Measurements from ENCODE around the gene USP21.

The USP21 gene

DNA sequence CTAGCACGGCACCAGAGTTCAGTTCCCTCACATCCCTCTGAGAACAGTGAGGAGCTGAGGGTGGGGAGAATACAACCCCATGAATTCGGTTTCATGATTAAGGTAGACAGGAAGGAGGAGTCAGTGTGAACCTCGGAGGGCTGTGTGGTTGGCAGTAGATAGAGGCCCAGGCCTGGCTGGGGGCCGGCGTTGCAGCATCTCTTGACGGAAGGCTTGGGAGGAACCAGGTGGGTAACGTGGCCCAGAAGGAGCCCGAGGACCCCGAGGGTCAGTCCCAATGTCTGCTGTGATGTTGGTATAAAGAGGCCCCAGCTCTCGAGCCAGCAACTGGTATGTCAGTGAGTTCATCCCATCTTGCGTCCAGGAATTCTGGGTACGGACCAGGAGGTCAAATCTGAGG, 12.4 kb downstream of the USP21 start:
- H3K4me3 ChIP-seq (ENCODE audit: extremely low read depth, insufficient read depth, low read length, poor library complexity, severe bottlenecking), result no peak overlapping the region
- 92 to 93% methylated on average over 10 to 11 of the region's 12 CpGs for WGBS, 2 experiments (ENCODE audit: insufficient coverage in 2 of 2)

DNA sequence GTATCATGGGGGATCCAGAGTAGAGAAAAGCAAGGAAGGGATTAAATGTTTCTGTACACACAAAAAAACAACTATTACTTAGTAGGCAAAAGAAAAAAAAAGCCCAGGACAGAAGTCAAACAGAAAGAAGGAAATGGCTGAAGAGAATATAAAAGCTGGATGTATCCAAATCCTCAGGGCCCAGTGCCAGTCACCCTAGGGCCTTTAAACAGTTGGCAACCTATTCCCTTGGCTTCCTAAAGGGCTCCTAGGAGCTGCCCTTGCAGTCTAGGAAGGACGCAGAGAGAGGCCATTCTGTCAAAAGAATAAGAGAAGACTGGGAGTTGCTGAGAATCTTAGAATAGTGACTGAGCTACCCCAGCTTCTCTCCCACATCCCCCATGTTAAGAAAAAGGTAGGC, 13.0 kb downstream of the USP21 start:
- no peaks in the 10 kb centered on the region for H3K9me3 ChIP-seq (ENCODE audit: control insufficient read depth, low read length)
- H3K4me3 ChIP-seq (ENCODE audit: extremely low read depth, insufficient read depth, low read length, poor library complexity, severe bottlenecking), result no peak overlapping the region
- no CpG with 5 or more reads among the region's 1 CpG for WGBS, 2 experiments (ENCODE audit: insufficient coverage in 2 of 2)
- peaks cover 70% of the 10 kb centered on the region for H3K36me3 ChIP-seq (ENCODE audit: control insufficient read depth, insufficient read depth, low read length)
- H3K27ac ChIP-seq (ENCODE audit: low read depth, low read length, severe bottlenecking), result no peak overlapping the region
- H3K4me1 ChIP-seq (ENCODE audit: control insufficient read depth, insufficient read depth, low read length, poor library complexity, severe bottlenecking), result peaks cover 6% of the 10 kb centered on the region

More for the DNA sequence above, 12.4 kb downstream of the USP21 start:
- no peak overlapping the region for H3K27ac ChIP-seq (ENCODE audit: low read depth, low read length, severe bottlenecking)
- no peaks in the 10 kb centered on the region for H3K9me3 ChIP-seq (ENCODE audit: control insufficient read depth, low read length)
- H3K4me1 ChIP-seq (ENCODE audit: control insufficient read depth, insufficient read depth, low read length, poor library complexity, severe bottlenecking), result peaks cover 6% of the 10 kb centered on the region
- peaks cover 70% of the 10 kb centered on the region for H3K36me3 ChIP-seq (ENCODE audit: control insufficient read depth, insufficient read depth, low read length)

DNA sequence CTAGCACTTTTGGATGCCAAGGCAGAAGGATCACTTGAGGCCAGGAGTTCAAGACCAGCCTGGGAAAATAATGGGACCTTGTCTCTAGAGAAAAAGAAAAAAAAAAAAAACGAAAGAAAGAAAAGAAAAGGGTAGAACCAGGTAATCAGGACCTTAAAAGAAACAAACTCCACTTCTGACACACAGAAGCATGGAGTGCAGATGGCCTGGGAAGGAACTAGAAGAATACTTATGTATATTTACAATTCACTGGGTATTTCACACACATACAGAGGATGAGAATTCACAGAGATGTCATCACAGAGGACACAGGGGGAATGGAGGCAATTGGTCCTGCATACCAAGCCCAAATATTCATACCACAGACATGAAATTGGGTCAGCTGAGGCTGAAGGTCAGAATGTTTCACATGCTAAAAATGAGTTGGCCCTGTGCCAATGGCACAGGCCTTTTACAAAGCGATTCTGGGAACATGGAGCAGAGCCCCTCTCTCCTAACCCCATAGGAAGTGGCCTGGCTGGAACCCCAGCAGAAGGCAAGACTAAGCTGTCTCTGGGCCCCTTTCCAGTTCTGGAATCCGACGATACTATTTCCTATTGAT, 13.6 kb downstream of the USP21 start:
- Histone ChIP-seq H3K4me1 (ENCODE audit: control insufficient read depth, insufficient read depth, low read length, poor library complexity, severe bottlenecking) (peaks cover 6% of the 10 kb centered on the region), H3K4me3 (ENCODE audit: extremely low read depth, insufficient read depth, low read length, poor library complexity, severe bottlenecking) (no peak overlapping the region), H3K9me3 (ENCODE audit: control insufficient read depth, low read length) (no peaks in the 10 kb centered on the region), H3K36me3 (ENCODE audit: control insufficient read depth, insufficient read depth, low read length) (peaks cover 69% of the 10 kb centered on the region), H3K27ac (ENCODE audit: low read depth, low read length, severe bottlenecking) (no peak overlapping the region)
- WGBS, 2 experiments (ENCODE audit: insufficient coverage in 2 of 2), result 93 to 100% methylated on average over 1 to 3 of the region's 4 CpGs

DNA sequence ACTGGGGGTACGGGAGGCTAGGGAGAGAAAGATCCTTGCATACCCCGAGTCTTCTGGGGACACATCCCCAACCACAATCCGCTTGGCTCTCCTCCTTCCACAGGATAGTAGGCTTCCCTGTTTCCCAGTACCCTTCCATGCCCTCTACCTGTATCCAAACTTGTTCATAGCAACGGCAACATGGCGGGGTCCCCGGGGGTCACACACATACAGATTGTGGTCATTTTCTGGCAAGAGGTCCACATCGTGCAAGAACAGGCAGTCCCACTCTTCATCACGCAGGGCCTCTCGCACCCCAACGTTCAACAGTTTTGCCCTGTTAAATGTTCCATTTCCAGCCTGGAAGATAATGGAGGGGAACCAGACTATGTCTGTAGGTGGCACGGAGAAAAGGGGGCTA, 14.4 kb downstream of the USP21 start:
- 94 to 96% methylated on average over 6 to 11 of the region's 11 CpGs for WGBS, 2 experiments (ENCODE audit: insufficient coverage in 2 of 2)
- Histone ChIP-seq H3K4me1 (ENCODE audit: control insufficient read depth, insufficient read depth, low read length, poor library complexity, severe bottlenecking) (peaks cover 6% of the 10 kb centered on the region), H3K9me3 (ENCODE audit: control insufficient read depth, low read length) (no peaks in the 10 kb centered on the region), H3K36me3 (ENCODE audit: control insufficient read depth, insufficient read depth, low read length) (peaks cover 66% of the 10 kb centered on the region), H3K27ac (ENCODE audit: low read depth, low read length, severe bottlenecking) (no peak overlapping the region), H3K4me3 (ENCODE audit: extremely low read depth, insufficient read depth, low read length, poor library complexity, severe bottlenecking) (no peak overlapping the region)

DNA sequence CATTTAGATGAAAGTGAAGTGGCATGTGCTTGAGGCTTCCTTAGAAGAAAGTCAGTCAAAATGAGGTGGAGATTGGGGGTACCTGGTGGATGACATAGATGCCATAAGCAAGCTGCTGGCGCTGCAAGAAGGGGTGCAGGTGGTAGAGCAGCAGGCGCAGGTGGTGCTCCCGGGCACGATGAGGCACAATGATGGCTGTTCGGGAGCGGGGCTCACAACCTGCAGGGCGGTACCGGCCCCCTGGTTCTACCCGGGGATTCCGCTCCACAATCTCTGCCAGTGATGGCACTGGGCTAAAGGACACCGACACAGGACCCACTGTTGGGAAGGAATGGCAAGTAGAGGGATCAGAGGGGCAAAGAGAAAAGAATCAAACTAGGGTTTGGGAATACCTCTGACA, 15.6 kb downstream of the USP21 start:
- Histone ChIP-seq H3K27ac (ENCODE audit: low read depth, low read length, severe bottlenecking) (no peak overlapping the region), H3K4me3 (ENCODE audit: extremely low read depth, insufficient read depth, low read length, poor library complexity, severe bottlenecking) (no peak overlapping the region), H3K36me3 (ENCODE audit: control insufficient read depth, insufficient read depth, low read length) (peaks cover 55% of the 10 kb centered on the region), H3K4me1 (ENCODE audit: control insufficient read depth, insufficient read depth, low read length, poor library complexity, severe bottlenecking) (peaks cover 6% of the 10 kb centered on the region), H3K9me3 (ENCODE audit: control insufficient read depth, low read length) (no peaks in the 10 kb centered on the region)
- WGBS, 2 experiments (ENCODE audit: insufficient coverage in 2 of 2), result 96 to 100% methylated on average over 10 to 11 of the region's 11 CpGs

DNA sequence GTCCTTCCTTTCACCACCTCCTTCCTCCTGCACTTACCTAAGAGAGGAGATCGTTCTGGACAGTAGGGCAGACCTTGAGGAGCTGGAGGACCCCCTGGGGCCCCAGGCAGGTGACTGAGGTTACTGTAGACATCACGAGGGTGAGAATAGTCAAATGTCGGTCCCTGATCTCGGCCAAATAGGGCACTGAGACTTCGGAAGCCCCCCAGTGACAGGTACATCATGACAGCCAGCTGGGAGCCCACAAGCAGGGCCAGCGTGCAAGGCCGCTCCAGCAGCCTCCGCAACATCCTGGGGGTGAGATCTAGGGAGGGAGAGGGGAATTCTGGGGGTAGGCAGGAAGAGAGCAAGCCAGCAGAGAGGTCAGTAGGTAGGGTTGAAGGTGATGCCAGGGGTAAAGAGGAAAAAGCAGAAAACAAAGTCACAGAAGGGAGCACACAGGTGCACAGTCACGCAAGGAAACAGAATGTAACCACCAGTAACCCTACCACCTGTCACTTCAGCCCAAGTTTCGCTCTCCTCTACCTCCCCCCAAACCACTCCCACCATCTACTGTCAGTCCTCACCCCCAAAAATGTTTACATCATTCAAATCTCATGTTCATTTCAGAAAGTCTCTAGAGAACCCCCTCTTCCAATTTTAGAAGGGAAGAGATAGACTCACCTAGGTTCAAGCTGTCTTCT, 16.6 kb downstream of the USP21 start:
- WGBS, 2 experiments (ENCODE audit: insufficient coverage in 2 of 2), result 89 to 91% methylated on average over 7 of the region's 10 CpGs
- peaks cover 6% of the 10 kb centered on the region for H3K4me1 ChIP-seq (ENCODE audit: control insufficient read depth, insufficient read depth, low read length, poor library complexity, severe bottlenecking)
- H3K9me3 ChIP-seq (ENCODE audit: control insufficient read depth, low read length), result no peaks in the 10 kb centered on the region
- no peak overlapping the region for H3K27ac ChIP-seq (ENCODE audit: low read depth, low read length, severe bottlenecking)
- peak overlapping the region; percentile 61 for H3K4me3 ChIP-seq (ENCODE audit: extremely low read depth, insufficient read depth, low read length, poor library complexity, severe bottlenecking)
- peaks cover 48% of the 10 kb centered on the region for H3K36me3 ChIP-seq (ENCODE audit: control insufficient read depth, insufficient read depth, low read length)

DNA sequence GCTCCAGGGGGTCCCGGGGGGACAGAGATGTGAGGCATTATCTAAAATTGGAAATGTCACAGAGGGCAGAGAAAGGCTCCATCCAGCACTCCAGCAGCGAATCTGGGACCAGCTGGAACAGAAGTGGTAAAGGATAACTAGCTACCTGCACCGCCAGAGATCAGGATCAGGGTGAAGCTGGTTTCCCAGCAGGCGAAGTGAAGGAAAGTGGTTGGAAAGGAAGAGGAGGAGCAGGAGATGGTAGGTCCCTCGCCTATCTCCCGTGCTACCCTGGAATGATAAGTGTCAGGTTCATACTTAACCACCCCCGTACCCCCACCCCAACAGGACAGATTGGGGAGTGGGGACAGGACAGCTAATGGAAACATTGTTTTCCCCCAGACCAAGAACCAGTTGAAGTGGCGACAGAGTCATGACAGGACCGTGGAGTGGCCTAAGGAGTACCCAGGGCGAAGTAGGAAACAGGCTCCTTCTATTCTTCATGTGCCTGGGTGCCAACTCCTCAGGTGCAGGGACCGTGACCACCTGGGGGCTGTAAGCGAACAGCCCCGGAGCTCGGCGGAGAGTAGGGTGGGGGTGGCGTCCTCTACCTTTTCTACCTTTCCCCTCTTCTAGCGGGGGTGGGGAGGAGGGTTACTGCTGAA, 17.3 kb downstream of the USP21 start:
- peaks cover 6% of the 10 kb centered on the region for H3K4me1 ChIP-seq (ENCODE audit: control insufficient read depth, insufficient read depth, low read length, poor library complexity, severe bottlenecking)
- H3K36me3 ChIP-seq (ENCODE audit: control insufficient read depth, insufficient read depth, low read length), result peaks cover 41% of the 10 kb centered on the region
- peak overlapping the region; percentile 67 for H3K27ac ChIP-seq (ENCODE audit: low read depth, low read length, severe bottlenecking)
- 37 to 48% methylated on average over 4 of the region's 17 CpGs for WGBS, 2 experiments (ENCODE audit: insufficient coverage in 2 of 2)
- H3K9me3 ChIP-seq (ENCODE audit: control insufficient read depth, low read length), result no peaks in the 10 kb centered on the region
- peak overlapping the region; percentile 61 for H3K4me3 ChIP-seq (ENCODE audit: extremely low read depth, insufficient read depth, low read length, poor library complexity, severe bottlenecking)

DNA sequence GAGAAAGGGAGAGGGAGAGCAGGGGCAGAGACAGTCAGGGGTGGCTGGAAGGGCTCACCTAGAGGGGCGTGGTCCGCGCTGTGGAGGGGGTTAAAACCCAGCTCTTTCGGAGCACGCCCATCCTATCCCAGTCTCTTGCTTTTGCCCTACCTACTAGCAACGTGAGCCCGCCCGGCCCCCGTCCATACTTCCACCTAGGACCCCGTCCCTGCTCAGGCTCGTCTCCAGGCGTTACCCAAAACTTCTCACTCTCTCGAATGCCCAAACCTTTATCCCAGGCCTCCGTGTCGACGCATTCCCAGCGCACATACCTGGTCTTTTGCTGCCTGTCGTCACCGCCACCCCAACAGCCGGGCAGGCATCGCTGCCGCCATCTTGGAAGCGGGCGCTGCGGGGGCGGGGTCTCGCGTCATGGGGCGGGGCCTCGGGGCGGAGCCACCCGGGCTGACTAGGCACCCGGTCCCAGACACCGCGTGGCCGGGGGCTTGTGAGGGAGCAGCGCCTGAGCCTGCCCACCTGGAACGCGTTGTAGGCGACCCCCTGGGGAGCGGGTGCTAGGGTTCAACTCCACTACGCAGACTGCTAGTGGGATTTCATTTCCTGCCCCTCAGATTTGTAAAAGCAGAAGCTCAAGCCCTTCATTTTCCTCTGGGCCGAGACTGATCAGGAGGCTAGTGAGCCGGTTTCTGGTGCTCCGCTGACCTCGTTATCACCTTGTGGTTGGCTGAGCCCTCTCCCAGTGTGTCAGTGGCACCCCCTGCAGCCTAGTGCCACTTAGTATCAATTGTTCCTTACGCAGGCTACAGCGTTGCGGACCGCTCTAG, 18.0 kb downstream of the USP21 start, which contains the start of gene B4GALT3:
Gene B4GALT3, minus strand, starts transcription at position 396 of the 824 bp plus-strand sequence. CDS start 1,447 bp downstream, outside the sequence.
- H3K4me3 ChIP-seq (ENCODE audit: extremely low read depth, insufficient read depth, low read length, poor library complexity, severe bottlenecking), result peak within 1 kb of the TSS; percentile 61
- 4% methylated on average over 37 to 43 of the region's 50 CpGs for WGBS, 2 experiments (ENCODE audit: insufficient coverage in 2 of 2)
- peak within 1 kb of the TSS; percentile 67 for H3K27ac ChIP-seq (ENCODE audit: low read depth, low read length, severe bottlenecking)
- H3K4me1 ChIP-seq (ENCODE audit: control insufficient read depth, insufficient read depth, low read length, poor library complexity, severe bottlenecking), result peaks cover 6% of the 10 kb centered on the region
- H3K9me3 ChIP-seq (ENCODE audit: control insufficient read depth, low read length), result no peaks in the 10 kb centered on the region
- peaks cover 34% of the 10 kb centered on the region for H3K36me3 ChIP-seq (ENCODE audit: control insufficient read depth, insufficient read depth, low read length)

DNA sequence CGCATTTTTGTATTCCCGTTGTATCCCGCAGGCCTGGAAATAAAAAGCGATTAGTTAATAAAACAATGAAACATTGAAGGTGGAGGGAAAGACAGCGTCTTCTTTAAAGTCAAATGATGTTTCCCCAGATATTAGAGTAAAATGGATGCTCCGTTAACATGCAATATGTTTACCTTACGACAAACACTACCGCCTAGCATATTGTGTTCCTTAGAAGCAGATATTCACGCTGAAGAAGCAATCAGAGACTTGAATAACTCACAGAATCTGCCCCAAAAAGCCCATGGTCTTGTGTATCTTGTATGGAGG, 18.6 kb downstream of the USP21 start:
- Histone ChIP-seq H3K4me1 (ENCODE audit: control insufficient read depth, insufficient read depth, low read length, poor library complexity, severe bottlenecking) (peaks cover 6% of the 10 kb centered on the region), H3K4me3 (ENCODE audit: extremely low read depth, insufficient read depth, low read length, poor library complexity, severe bottlenecking) (peak overlapping the region; percentile 61), H3K27ac (ENCODE audit: low read depth, low read length, severe bottlenecking) (no peak overlapping the region), H3K9me3 (ENCODE audit: control insufficient read depth, low read length) (no peaks in the 10 kb centered on the region), H3K36me3 (ENCODE audit: control insufficient read depth, insufficient read depth, low read length) (peaks cover 28% of the 10 kb centered on the region)
- WGBS, 2 experiments (ENCODE audit: insufficient coverage in 2 of 2), result 64 to 68% methylated on average over 5 to 9 of the region's 9 CpGs

DNA sequence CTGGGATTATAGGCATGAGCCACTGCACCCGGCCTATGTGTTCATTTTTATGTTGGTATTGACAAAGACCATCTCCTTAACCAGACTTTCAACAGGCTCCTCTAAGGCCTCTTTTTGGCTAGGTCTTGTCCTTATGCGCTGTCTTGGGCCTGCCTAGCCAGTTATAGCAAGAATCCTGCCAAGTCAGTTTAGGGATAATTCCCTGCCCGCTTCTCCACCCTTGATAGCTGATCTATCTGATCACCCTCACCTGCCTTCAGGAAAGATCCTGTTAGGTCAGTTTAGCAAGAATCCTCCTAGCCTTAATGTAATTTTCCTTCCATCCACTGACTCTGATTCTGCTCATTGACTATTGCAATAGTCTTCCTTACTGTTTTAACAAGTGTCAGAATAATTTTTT, 20.4 kb downstream of the USP21 start:
- Histone ChIP-seq H3K36me3 (ENCODE audit: control insufficient read depth, insufficient read depth, low read length) (peaks cover 11% of the 10 kb centered on the region), H3K4me3 (ENCODE audit: extremely low read depth, insufficient read depth, low read length, poor library complexity, severe bottlenecking) (no peak overlapping the region), H3K4me1 (ENCODE audit: control insufficient read depth, insufficient read depth, low read length, poor library complexity, severe bottlenecking) (peaks cover 6% of the 10 kb centered on the region), H3K27ac (ENCODE audit: low read depth, low read length, severe bottlenecking) (no peak overlapping the region), H3K9me3 (ENCODE audit: control insufficient read depth, low read length) (no peaks in the 10 kb centered on the region)
- WGBS, 2 experiments (ENCODE audit: insufficient coverage in 2 of 2), result 91 to 100% methylated on average over 2 to 3 of the region's 3 CpGs
